HTERT RPE-1 (cell line): ENCODE measurements around the gene OCSTAMP.

Experiments used
- in situ Hi-C: fragments of 300-500 bp; cut with MboI; formaldehyde crosslinking; loops from 4 replicates; pipeline ENCODE4 v1.14.3; 2020; ENCODE audit warnings: low sequenced_read_pairs

OCSTAMP gene

GRCh38 chr20:46550461-46550860, at the start of gene OCSTAMP:
OCSTAMP (minus strand) TSS chr20:46550654; CDS start chr20:46550560, 94 bp downstream.
- in situ Hi-C loops, result no loop called here

- in situ Hi-C loops, result no loop called here
These were observed 49.0 kb upstream of the OCSTAMP start for GRCh38 chr20:46599227-46599987.

- in situ Hi-C loops, result no loop called here
These were observed 45.5 kb upstream of the OCSTAMP start for GRCh38 chr20:46595933-46596332.

DNA sequence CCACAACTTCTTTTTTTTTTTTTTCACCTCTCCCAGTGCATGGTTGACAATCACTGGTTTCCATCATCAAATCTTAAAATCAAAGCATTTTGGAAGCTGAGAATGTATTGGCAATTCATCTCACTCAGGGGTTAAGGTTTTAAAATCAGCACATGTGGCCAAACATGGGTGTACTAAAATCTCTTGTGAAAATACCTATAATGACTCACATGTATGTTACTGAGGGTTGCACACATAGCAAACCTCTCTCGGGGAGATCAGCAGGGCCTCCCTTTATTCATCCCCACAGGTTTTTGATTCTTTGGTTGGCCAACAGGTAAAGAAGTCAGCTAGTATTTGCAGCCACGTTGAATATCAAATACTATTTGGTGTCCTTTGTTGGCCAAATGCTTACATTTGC, 44.3 kb upstream of the OCSTAMP start:
- in situ Hi-C loops, result no loop called here

GRCh38 chr20:46592580-46593362, 42.3 kb upstream of the OCSTAMP start:
- in situ Hi-C loops, result no loop called here

DNA sequence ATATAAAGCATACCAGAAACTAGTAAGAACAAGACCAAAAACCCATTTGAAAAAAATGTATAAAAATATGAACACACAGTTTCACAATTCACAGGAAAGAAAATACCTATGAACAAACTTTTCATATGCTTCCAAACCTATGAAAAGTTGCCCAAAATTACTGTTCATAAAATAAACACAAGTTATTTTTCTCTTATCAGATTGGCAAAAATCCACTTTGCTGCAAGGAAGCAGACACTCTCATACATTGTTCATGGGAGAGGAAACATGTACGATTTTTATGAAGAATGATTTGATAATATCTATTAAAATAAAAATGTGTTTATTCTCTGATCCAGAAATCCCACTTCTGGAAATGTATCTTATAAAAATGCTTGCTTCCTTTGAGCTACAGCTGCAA, 40.0 kb upstream of the OCSTAMP start:
- in situ Hi-C loops, result no loop called here

GRCh38 chr20:46588532-46589511, 38.4 kb upstream of the OCSTAMP start:
- in situ Hi-C loops, result no loop called here

- in situ Hi-C loops, result no loop called here
These were observed 37.5 kb upstream of the OCSTAMP start for GRCh38 chr20:46587986-46588385.

DNA sequence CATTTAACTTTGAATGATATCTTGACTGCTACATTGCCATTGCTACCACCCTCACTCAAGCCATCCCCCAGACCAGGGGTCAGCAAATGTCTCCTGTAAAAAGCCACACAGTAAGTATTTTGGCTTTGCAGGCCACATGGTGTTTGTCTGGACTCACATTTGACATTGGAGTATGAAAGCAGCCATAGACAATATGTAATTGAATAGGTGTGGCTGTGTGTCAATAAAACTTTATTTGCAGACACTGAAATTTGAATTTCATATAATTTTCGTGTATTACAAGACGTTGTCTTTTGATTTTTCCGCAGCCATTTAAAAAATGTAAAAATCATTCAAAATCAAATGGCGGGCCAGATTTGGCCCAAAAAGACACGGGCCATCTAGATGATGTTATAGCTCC, 36.3 kb upstream of the OCSTAMP start:
- in situ Hi-C loops, result no loop called here

- in situ Hi-C loops, result no loop called here
These were observed 34.1 kb upstream of the OCSTAMP start for GRCh38 chr20:46584508-46584907.

DNA sequence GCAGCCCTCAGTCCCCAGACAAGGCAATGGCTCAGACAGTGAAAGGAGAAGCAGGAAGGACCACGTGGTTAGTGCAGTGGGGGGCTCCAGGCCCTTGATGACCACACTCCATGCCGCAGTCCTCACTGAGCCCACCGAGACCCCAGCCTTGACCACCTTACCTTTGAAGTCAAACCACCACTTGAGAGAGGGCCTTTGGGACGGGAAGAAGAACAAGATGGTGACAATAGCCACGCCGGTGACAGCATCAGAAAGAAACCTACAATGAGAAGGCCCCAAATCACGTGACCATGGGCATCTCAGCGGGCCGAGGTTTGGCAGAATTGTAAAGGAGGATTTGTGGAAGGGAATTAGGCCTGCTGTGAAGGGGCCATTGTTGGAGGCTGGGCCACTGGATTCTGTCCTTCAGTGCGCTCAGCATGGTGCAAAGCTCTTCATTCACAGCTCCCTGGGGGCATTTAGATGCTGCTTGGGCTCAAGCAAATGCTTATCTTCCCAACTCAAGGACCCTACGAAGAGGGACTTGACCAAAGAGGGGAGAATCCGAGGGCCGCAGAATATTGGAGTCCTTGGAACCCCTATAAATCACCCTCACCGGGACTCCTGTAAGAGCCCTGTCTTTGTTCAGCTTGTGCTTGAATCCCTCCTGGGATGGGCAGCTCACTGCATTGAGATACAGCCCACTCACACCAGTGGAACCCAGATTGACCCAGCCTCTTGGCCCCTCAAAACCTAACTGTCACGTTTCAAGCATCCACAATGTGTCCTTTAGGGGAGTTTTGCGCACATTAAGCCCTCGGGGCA, 33.2 kb upstream of the OCSTAMP start:
- in situ Hi-C loops, result no loop called here

DNA sequence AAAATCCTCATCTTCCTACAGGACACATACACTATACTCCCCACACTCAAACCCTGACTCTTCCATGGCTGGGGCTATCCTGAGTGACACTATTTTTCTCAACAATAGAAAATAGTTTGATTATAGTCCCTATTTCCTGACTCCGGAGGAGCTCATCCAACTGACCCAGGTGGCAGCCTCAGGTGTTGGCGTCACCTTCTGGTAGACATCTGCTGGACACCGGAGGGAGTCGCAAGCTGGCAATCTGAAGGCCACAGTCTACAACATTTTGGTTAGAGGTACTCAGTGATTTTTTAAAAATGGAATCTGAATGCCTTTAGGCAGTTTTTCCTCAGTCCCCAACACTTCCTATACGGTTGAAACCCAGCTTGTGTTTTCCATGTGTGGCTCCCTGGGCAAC, 32.2 kb upstream of the OCSTAMP start:
- in situ Hi-C loops, result no loop called here

DNA sequence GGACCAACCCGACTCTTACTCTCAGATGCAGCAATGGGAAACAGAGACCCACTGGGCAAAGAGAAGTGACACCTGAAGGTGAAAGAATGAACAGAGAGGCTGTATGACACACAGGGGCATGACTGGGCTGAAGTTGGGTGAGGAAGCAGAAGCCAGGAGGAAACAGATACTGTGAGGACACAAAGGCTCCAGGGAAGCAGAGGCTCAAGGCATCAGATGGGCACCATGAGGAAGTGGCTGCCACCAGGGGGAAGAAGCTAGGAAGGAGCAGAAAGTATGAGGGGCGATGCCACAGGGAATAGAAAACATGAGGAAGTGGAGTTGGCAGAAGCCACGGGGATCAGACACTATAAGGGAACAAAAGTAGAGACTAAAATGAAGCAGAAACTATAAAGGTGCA, 30.9 kb upstream of the OCSTAMP start:
- in situ Hi-C loops, result no loop called here

DNA sequence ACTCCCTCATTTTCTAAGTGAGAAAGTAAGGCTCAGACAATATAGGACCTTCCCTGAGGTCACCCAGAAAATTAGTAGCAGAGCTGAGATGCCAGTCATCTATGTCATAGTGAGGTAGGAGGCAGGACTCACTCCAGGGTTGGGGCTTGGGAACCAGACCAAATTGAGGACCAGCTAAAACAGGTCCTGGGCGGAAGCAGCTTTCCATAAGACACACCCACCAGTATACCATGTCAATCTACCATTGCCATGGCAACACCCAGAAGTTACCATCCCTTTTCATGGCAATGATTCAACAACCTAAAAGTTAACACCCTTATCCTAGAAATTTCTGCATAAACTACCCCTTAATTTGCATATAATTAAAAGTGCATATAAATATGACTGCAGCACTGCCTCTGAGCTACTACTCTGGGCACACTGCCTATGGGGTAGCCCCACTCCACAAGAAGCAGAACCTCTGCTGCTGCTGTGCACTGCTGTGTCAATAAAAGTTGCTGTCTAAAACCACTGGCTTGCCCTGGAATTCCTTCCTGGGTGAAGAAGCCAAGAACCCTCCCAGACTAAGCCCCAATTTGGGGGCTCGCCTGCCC, 30.3 kb upstream of the OCSTAMP start:
- in situ Hi-C loops, result no loop called here

DNA sequence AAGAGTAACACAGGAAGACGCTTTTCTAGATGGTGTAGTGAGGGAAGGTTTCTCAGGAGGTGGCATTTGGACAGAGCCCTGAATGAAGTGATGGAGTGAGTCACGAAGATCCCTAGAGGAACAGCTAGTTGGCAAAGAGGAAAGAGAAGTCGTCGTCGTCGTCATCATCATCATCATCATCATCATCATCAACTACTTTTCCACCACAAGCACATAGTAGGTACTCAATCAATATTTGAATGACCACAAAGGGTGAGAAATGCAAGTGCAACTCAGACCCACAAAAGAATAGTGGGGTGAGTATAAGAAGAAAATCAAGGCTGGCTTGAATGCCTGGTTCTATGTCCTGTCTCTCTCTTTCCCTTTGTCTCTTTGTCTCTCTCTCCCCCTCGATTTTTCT, 28.3 kb upstream of the OCSTAMP start:
- in situ Hi-C loops, result no loop called here

GRCh38 chr20:46576774-46577395, 26.4 kb upstream of the OCSTAMP start:
- in situ Hi-C loops, result no loop called here

DNA sequence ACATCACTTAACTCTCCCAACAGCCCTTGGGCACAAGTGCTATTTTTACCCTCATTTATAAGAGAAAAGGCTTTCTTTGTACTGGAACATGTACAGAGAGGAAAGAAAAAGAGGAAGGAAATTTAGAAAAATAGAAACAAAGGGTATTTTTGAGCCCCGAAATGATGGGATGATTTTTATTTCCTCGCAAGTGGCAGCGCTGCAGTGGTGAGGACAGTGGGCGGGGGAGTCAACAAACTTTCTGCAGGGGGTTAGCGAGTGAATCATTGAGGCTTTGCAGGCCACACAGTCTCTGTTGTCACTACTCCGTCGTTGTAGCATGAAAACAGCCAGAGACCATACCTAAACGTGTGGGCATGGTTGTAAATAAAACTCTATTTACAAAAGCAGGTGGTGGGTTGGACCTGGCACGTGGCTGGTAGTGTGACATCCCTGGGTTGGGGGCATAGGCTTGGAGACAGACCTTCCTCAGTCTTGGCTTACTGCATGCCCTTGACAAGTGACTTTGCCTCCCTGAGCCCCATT, 25.5 kb upstream of the OCSTAMP start:
- in situ Hi-C loops, result no loop called here

GRCh38 chr20:46575394-46575793, 24.9 kb upstream of the OCSTAMP start:
- in situ Hi-C loops, result no loop called here
